Mucosa of descending colon (tissue), 3 donors: ENCODE results near the gene ADO. TPM values are rescaled to one million over a fixed set of nuclear protein-coding genes. Genes with fewer than 3 reads are reported as not detected.

Source experiments
- ATAC-seq: fragments of 200-7000 bp; cut with Tn5 transposase; one replicate; pipeline ENCODE4 v1.9.1; 2020; ENCODE audit warnings: mild to moderate bottlenecking, moderate library complexity
- DNase-seq, 3 donors: peaks; one replicate each; pipeline ENCODE4 v3.0.0-alpha.2; 2020
- H3K36me3 ChIP-seq: fragments of 200-600 bp; one replicate; pipeline ENCODE4 v1.8.0; 2021; ENCODE audit warnings: low read depth, mild to moderate bottlenecking
- H3K4me1 ChIP-seq: fragments of 200-600 bp; one replicate; pipeline ENCODE4 v1.8.0; 2021; ENCODE audit warnings: low read depth, mild to moderate bottlenecking
- H3K4me3 ChIP-seq: fragments of 200-600 bp; one replicate; pipeline ENCODE4 v1.8.0; 2021; ENCODE audit warnings: mild to moderate bottlenecking
- H3K9me3 ChIP-seq: fragments of 200-600 bp; one replicate; pipeline ENCODE4 v1.8.0; 2021; ENCODE audit warnings: mild to moderate bottlenecking
- CTCF ChIP-seq: fragments of 200-600 bp; IDR thresholded peaks from one replicate; pipeline ENCODE4 v1.8.0; 2022; ENCODE audit warnings: antibody characterized with exemption, mild to moderate bottlenecking
- intact Hi-C, 2 donors: fragments of 100-400 bp; cut with DNase I in 1 of 2; cut with micrococcal nuclease in 1 of 2; formaldehyde crosslinking; loops; one replicate each; pipeline versions ENCODE4 v1.11.0 to v1.11.1; 2022; cut with DNase I, micrococcal nuclease
- total RNA-seq, 3 donors: library from RNA; stranded (reverse); fragmentation: NEBNext Ultra II Directional in 2 of 3; extraction: Animal tissue kit (Norgen Biotek cat#: 25700) in 2 of 3; gene quantifications; one replicate each; pipeline versions ENCODE4 v1.2.1 to v1.2.4, GENCODE V29; 2021 to 2023
- donor health status: DM: no; HTN: no; CAD: no; lungs with moderate emphysema.
- donor health status: DM: no; HTN: no; CAD: no.
- donor health status: DM: no; HTN: yes; CAD: no.

The ADO gene
- total RNA-seq, 3 donors from 2014 or later: 10.1 to 16.8 (median 10.3) TPM

- intact Hi-C loops: no loop called here
- H3K4me3 ChIP-seq: no peak overlapping the region
- peaks cover 4% of the 10 kb centered on the region for H3K9me3 ChIP-seq
- no peak for ATAC-seq
- H3K36me3 ChIP-seq: no peaks in the 10 kb centered on the region
- no peak for DNase-seq
- TF ChIP-seq CTCF: no peak
- no peaks in the 10 kb centered on the region for H3K4me1 ChIP-seq
These were observed 39.9 kb downstream of the ADO start for GRCh38 chr10:62844280-62845011.

- no peak for ATAC-seq
- no peak for TF ChIP-seq CTCF
- intact Hi-C loops: no loop called here
- H3K4me3 ChIP-seq: no peak overlapping the region
- H3K9me3 ChIP-seq: peaks cover 4% of the 10 kb centered on the region
- H3K36me3 ChIP-seq: no peaks in the 10 kb centered on the region
- no peak for DNase-seq
- H3K4me1 ChIP-seq: no peaks in the 10 kb centered on the region
These were observed 42.9 kb downstream of the ADO start for GRCh38 chr10:62847433-62847832.

- no peaks in the 10 kb centered on the region for H3K36me3 ChIP-seq
- no peak overlapping the region for H3K4me3 ChIP-seq
- intact Hi-C loops: no loop called here
- DNase-seq: no peak
- no peak for ATAC-seq
- no peaks in the 10 kb centered on the region for H3K4me1 ChIP-seq
- H3K9me3 ChIP-seq: peaks cover 4% of the 10 kb centered on the region
- TF ChIP-seq CTCF: no peak
These were observed 46.1 kb downstream of the ADO start for GRCh38 chr10:62850646-62851045.

GRCh38 chr10:62851442-62851841, 46.9 kb downstream of the ADO start:
- DNase-seq (no peak), ATAC-seq (no peak)
- TF ChIP-seq CTCF: no peak
- intact Hi-C loops: no loop called here
- no peaks in the 10 kb centered on the region for H3K36me3 ChIP-seq
- no peaks in the 10 kb centered on the region for H3K4me1 ChIP-seq
- no peak overlapping the region for H3K4me3 ChIP-seq
- H3K9me3 ChIP-seq: peaks cover 4% of the 10 kb centered on the region

- no peaks in the 10 kb centered on the region for H3K36me3 ChIP-seq
- no peaks in the 10 kb centered on the region for H3K4me1 ChIP-seq
- TF ChIP-seq CTCF: no peak
- DNase-seq (no peak), ATAC-seq (peak; percentile 32)
- no peaks in the 10 kb centered on the region for H3K9me3 ChIP-seq
- intact Hi-C loops: no loop called here
- H3K4me3 ChIP-seq: no peak overlapping the region
These were observed 48.6 kb downstream of the ADO start for GRCh38 chr10:62852961-62853702.
